A673 (cell line): ENCODE data around the gene PBRM1. TPM values are rescaled to one million over a fixed set of nuclear protein-coding genes. Genes with fewer than 3 reads are reported as not detected.

Source experiments
- BruUV-seq: library from RNA; stranded (reverse); fragments of 400-500 nt; replicated peaks from 2 replicates; lab custom pipeline; 2021; lab: Mats Ljungman, UMichigan
- CTCF ChIA-PET: fragments of 300-600 bp; sonication (Branson Sonifier 250); formaldehyde crosslinking; loops from one replicate; lab custom pipeline; 2022; ENCODE audit warnings: antibody characterized with exemption; lab: Charles Lee
- POLR2A ChIA-PET: fragments of 300-600 bp; sonication (Branson Sonifier 250); formaldehyde crosslinking; loops from one replicate; lab custom pipeline; 2022; ENCODE audit warnings: antibody characterized with exemption; ENCODE audit not compliant: low non-redundant PET; lab: Charles Lee
- DNase-seq: peaks from one replicate; pipeline ENCODE4 v3.0.0-alpha.2; 2015; ENCODE audit warnings: low spot score
- H3K27ac ChIP-seq: fragments of 200-600 bp; sonication (generic); 2 replicates; pipeline ENCODE4 v1.5.1; 2016; ENCODE audit warnings: mixed run types, low read depth, mild to moderate bottlenecking, mixed read lengths, antibody characterized with exemption, low read length; ENCODE audit not compliant: poor library complexity, severe bottlenecking
- H3K27me3 ChIP-seq: fragments of 200-600 bp; sonication (generic); replicated peaks from 2 replicates; pipeline ENCODE4 v1.6.1; 2017; ENCODE audit warnings: mixed run types, low read depth, mild to moderate bottlenecking, mixed read lengths, antibody characterized with exemption, low read length; ENCODE audit not compliant: insufficient read depth, poor library complexity
- H3K36me3 ChIP-seq: fragments of 200-600 bp; sonication (generic); 2 replicates; pipeline ENCODE4 v1.6.1; 2016; ENCODE audit warnings: mixed run types, mild to moderate bottlenecking, mixed read lengths, antibody characterized with exemption, low read length; ENCODE audit not compliant: insufficient read depth, poor library complexity, severe bottlenecking
- H3K4me1 ChIP-seq: fragments of 200-600 bp; sonication (generic); 2 replicates; pipeline ENCODE4 v1.6.1; 2017; ENCODE audit warnings: mixed run types, mild to moderate bottlenecking, mixed read lengths, antibody characterized with exemption, low read length; ENCODE audit not compliant: insufficient read depth, poor library complexity, severe bottlenecking
- H3K4me3 ChIP-seq: fragments of 200-600 bp; sonication (generic); 2 replicates; pipeline ENCODE4 v1.5.1; 2016; ENCODE audit warnings: low read depth, mixed run types, mild to moderate bottlenecking, mixed read lengths, low read length; ENCODE audit not compliant: poor library complexity, severe bottlenecking
- H3K9me3 ChIP-seq: fragments of 200-600 bp; sonication (generic); 2 replicates; pipeline ENCODE4 v1.6.1; 2016; ENCODE audit warnings: mixed run types, low read depth, mild to moderate bottlenecking, mixed read lengths, antibody characterized with exemption, low read length; ENCODE audit not compliant: poor library complexity, severe bottlenecking
- CTCF ChIP-seq: fragments of 300-800, 200-600 bp; sonication (generic); conservative IDR thresholded peaks from 2 replicates; pipeline ENCODE4 v1.5.1; 2017; ENCODE audit warnings: low read depth, mild to moderate bottlenecking, antibody characterized with exemption, low read length, moderate library complexity, mixed read lengths
- EZH2 ChIP-seq: fragments of 200-600 bp; sonication (generic); IDR thresholded peaks from 2 replicates; pipeline ENCODE4 v1.6.1; 2017; ENCODE audit warnings: borderline replicate concordance, low read depth, mild to moderate bottlenecking, mixed read lengths, antibody characterized with exemption, low read length; ENCODE audit not compliant: poor library complexity, severe bottlenecking
- intact Hi-C: fragments of 100-400 bp; cut with micrococcal nuclease; formaldehyde crosslinking; loops from one replicate; pipeline ENCODE4 v1.10.0; 2022; ENCODE audit not compliant: unreplicated experiment
- total RNA-seq: library from RNA; stranded (reverse); gene quantifications from 2 replicates; pipeline ENCODE4 v1.2.3, GENCODE V29; 2021

PBRM1 gene
- total RNA-seq, 1 experiment from 2014 or later = 65.0 TPM

GRCh38 chr3:52649461-52650210 is 36.1 kb downstream of the PBRM1 start:
- H3K4me1 ChIP-seq = no peaks in the 10 kb centered on the region
- peaks cover 19% of the 10 kb centered on the region for H3K36me3 ChIP-seq
- no peak overlapping the region for H3K27ac ChIP-seq
- ChIA-PET POLR2A (no interaction called here), CTCF (no interaction called here)
- no peaks in the 10 kb centered on the region for H3K9me3 ChIP-seq
- intact Hi-C loops = no loop called here
- DNase-seq = no peak
- H3K27me3 ChIP-seq = no peaks in the 10 kb centered on the region
- BruUV-seq = no TSS peak
- no peak overlapping the region for H3K4me3 ChIP-seq
- no peak for TF ChIP-seq EZH2

- DNase-seq = no peak
- Histone ChIP-seq H3K27ac (no peak overlapping the region), H3K9me3 (no peaks in the 10 kb centered on the region), H3K4me3 (no peak overlapping the region), H3K4me1 (no peaks in the 10 kb centered on the region), H3K27me3 (no peaks in the 10 kb centered on the region), H3K36me3 (peaks cover 16% of the 10 kb centered on the region)
- no TSS peak for BruUV-seq
- TF ChIP-seq EZH2 (no peak), CTCF (no peak)
- CTCF ChIA-PET = no interaction called here
- POLR2A ChIA-PET = no interaction called here
- intact Hi-C loops = no loop called here
Observed at GRCh38 chr3:52645549-52645948, 40.2 kb downstream of the PBRM1 start.

GRCh38 chr3:52636673-52637072 is 49.0 kb downstream of the PBRM1 start:
- no peaks in the 10 kb centered on the region for H3K27me3 ChIP-seq
- no peak overlapping the region for H3K27ac ChIP-seq
- POLR2A ChIA-PET = no interaction called here
- H3K4me1 ChIP-seq = no peaks in the 10 kb centered on the region
- DNase-seq = peak; percentile 67
- intact Hi-C loops = loop anchor here (1.0 kb wide), 1 partner anchor 11 kb away; no protein-coding TSS in a partner anchor
- TF ChIP-seq CTCF (no peak), EZH2 (no peak)
- no TSS peak for BruUV-seq
- H3K4me3 ChIP-seq = no peak overlapping the region
- peaks cover 8% of the 10 kb centered on the region for H3K36me3 ChIP-seq
- no peaks in the 10 kb centered on the region for H3K9me3 ChIP-seq
- CTCF ChIA-PET = no interaction called here
